NCI-H526 (cell line): ENCODE results near the gene MACROH2A2.
"Not testable (repeated sequence)": the region's sequence is repeated elsewhere in the genome, so short reads cannot be mapped to it uniquely, and the experiment has no call there.

Source experiments
- DNase-seq, 2 experiments: peaks; one replicate each; lab custom pipeline; 2025; lab: John Stamatoyannopoulos, UW

Gene MACROH2A2

DNA sequence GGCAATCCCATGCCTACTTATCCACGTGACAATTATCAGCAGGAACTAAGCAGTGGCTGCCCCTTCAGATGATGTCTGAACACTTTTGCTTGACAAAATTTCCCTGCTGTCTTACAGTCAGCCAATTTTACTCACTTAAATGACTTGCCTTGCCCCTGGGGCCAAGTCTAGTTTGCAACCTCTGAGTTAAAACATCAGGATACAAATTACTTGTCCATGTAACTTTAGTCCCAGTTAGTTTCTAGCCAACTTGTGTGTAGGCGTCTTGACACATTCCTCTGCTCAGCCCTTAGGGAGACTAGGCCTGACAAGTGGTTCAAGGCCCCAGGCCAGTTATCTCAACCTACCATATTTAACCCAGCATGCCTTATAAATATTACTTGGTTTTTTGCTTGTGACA lies 105.5 kb downstream of the MACROH2A2 start:
- DNase-seq: no peak

DNA sequence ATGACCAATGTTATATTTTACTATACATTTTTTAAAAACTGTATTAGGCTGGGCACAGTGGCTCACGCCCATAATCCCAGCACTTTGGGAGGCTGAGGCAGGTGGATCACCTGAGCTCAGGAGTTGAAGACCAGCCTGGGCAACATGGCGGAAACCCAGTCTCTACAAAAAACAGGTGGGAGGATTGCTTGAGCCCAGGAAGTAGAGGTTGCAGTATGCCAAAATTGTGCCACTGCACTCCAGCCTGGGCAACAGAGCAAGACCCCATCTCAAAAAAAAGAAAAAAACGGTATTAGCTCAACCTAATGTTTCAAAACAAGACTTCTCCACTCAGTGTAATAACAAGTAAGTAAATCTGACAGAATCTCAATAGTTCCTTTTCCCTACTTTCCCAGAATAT lies 106.7 kb downstream of the MACROH2A2 start:
- not testable (repeated sequence) for DNase-seq

DNA sequence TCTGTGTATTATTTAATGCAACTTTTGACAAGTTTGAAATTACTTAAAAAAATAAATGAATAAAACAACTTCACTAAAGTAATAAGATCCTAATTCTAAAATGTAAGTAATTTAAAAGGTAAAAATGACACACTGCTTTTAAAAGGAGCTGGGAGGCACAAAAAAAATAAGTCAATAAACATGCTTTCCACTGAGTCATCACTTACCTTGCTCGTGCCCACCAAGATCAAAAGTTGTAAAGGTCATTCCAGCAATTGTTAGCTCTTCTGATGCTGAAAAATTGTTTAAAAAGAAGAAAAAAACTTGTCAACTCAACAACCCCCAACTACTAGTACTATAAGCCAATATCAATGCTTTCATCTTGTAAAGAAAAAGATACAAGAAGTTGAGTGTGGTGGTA lies 108.2 kb downstream of the MACROH2A2 start:
- DNase-seq: no peak
